Activated T-cell treated with anti-CD3 and anti-CD28 coated beads, Interleukin-2, amount 50 U/mL, for 72 hours (primary cell): ENCODE measurements around the gene WDR74. TPM values are rescaled to one million over a fixed set of nuclear protein-coding genes. Genes with fewer than 3 reads are reported as not detected.

Source experiments
- ATAC-seq, 2 donors: fragments of 150-1000 bp; cut with Tn5 transposase; replicated peaks in 1 of 2; 2 replicates each; pipeline ENCODE4 v1.10.0; 2021; ENCODE audit warnings: moderate library complexity in 2 of 2, mild to moderate bottlenecking in 1 of 2
- DNase-seq, 2 donors: peaks; one replicate each; pipeline ENCODE4 v3.0.0; 2021 to 2022; ENCODE audit warnings: mixed read lengths in 1 of 2
- H3K27ac Mint-ChIP-seq: one replicate; pipeline ENCODE4 v1.8.0; 2022; ENCODE audit warnings: mild to moderate bottlenecking, moderate library complexity, mixed read lengths
- H3K27me3 Mint-ChIP-seq: one replicate; pipeline ENCODE4 v1.8.0; 2022; ENCODE audit warnings: low read depth, mixed read lengths
- H3K36me3 Mint-ChIP-seq, 2 donors: one replicate each; pipeline ENCODE4 v1.8.0; 2022; ENCODE audit warnings: mixed read lengths in 2 of 2, mild to moderate bottlenecking in 1 of 2; ENCODE audit not compliant: insufficient read depth in 2 of 2
- H3K4me1 Mint-ChIP-seq: one replicate; pipeline ENCODE4 v1.8.0; 2022; ENCODE audit warnings: low read depth, mixed read lengths
- H3K4me3 Mint-ChIP-seq, 2 donors: one replicate each; pipeline ENCODE4 v1.8.0; 2022; ENCODE audit warnings: mild to moderate bottlenecking in 2 of 2, mixed read lengths in 2 of 2, moderate library complexity in 2 of 2
- H3K9me3 Mint-ChIP-seq, 2 donors: one replicate each; pipeline ENCODE4 v1.8.0; 2022; ENCODE audit warnings: mixed read lengths in 2 of 2
- total RNA-seq, 2 donors: library from RNA; stranded (reverse); gene quantifications; one replicate each; pipeline ENCODE4 v1.2.3, GENCODE V29; 2022

Gene WDR74
- 100 to 1,000 TPM; 101 to 104 TPM for total RNA-seq

- no peaks in the 10 kb centered on the region for H3K27me3 Mint-ChIP-seq
Measured at GRCh38 chr11:62839050-62839945, at the start of gene WDR74. WDR74 (minus strand) TSS chr11:62839590; CDS start chr11:62839570, 20 bp downstream.

GRCh38 chr11:62889126-62889483 is 49.7 kb upstream of the WDR74 start:
- Mint-ChIP-seq H3K27ac (peak overlapping the region; percentile 33), H3K36me3 (peaks cover 20 to 41% of the 10 kb centered on the region in 2 donors), H3K27me3 (no peaks in the 10 kb centered on the region), H3K4me3 (no peak overlapping the region), H3K4me1 (peaks cover 78% of the 10 kb centered on the region), H3K9me3 (no peaks in the 10 kb centered on the region)
- no peak for DNase-seq
- no peak for ATAC-seq

More at GRCh38 chr11:62839050-62839945, at the start of gene WDR74:
- H3K36me3 Mint-ChIP-seq, result peaks cover 10 to 15% of the 10 kb centered on the region in 2 donors
- no peaks in the 10 kb centered on the region for H3K9me3 Mint-ChIP-seq
- no peak within 1 kb of the TSS for H3K27ac Mint-ChIP-seq
- no peak within 1 kb of the TSS for H3K4me3 Mint-ChIP-seq
- DNase-seq (peak; percentile 89 to 90), ATAC-seq (peak; percentile 28 to 33)
- H3K4me1 Mint-ChIP-seq, result peaks cover 49% of the 10 kb centered on the region

GRCh38 chr11:62888406-62888805 is 49.0 kb upstream of the WDR74 start:
- peak overlapping the region; percentile 73 for H3K27ac Mint-ChIP-seq
- DNase-seq (no peak), ATAC-seq (no peak)
- H3K36me3 Mint-ChIP-seq, result peaks cover 27 to 48% of the 10 kb centered on the region in 2 donors
- peaks cover 85% of the 10 kb centered on the region for H3K4me1 Mint-ChIP-seq
- H3K9me3 Mint-ChIP-seq, result no peaks in the 10 kb centered on the region
- H3K27me3 Mint-ChIP-seq, result no peaks in the 10 kb centered on the region
- H3K4me3 Mint-ChIP-seq, result no peak overlapping the region

GRCh38 chr11:62885137-62885750 is 45.9 kb upstream of the WDR74 start:
- Mint-ChIP-seq H3K4me1 (peaks cover 81% of the 10 kb centered on the region), H3K27ac (peak overlapping the region; percentile 83), H3K27me3 (no peaks in the 10 kb centered on the region), H3K9me3 (no peaks in the 10 kb centered on the region), H3K36me3 (peaks cover 42 to 72% of the 10 kb centered on the region in 2 donors), H3K4me3 (peak overlapping the region; percentile 77 to 98)
- ATAC-seq (no peak), DNase-seq (no peak)

- DNase-seq (no peak), ATAC-seq (no peak)
- H3K9me3 Mint-ChIP-seq, result no peaks in the 10 kb centered on the region
- H3K27ac Mint-ChIP-seq, result peak overlapping the region; percentile 99
- H3K4me1 Mint-ChIP-seq, result peaks cover 76% of the 10 kb centered on the region
- no peaks in the 10 kb centered on the region for H3K27me3 Mint-ChIP-seq
- H3K36me3 Mint-ChIP-seq, result peaks cover 37 to 65% of the 10 kb centered on the region in 2 donors
- H3K4me3 Mint-ChIP-seq, result peak overlapping the region; percentile 98 to 99
Measured at GRCh38 chr11:62883673-62884072, 44.3 kb upstream of the WDR74 start.

GRCh38 chr11:62882788-62883501 is 43.6 kb upstream of the WDR74 start:
- peaks cover 36 to 60% of the 10 kb centered on the region in 2 donors for H3K36me3 Mint-ChIP-seq
- no peaks in the 10 kb centered on the region for H3K9me3 Mint-ChIP-seq
- no peak for ATAC-seq
- no peak for DNase-seq
- peak overlapping the region; percentile 99 for H3K27ac Mint-ChIP-seq
- peak overlapping the region; percentile 98 to 99 for H3K4me3 Mint-ChIP-seq
- H3K27me3 Mint-ChIP-seq, result no peaks in the 10 kb centered on the region
- H3K4me1 Mint-ChIP-seq, result peaks cover 68% of the 10 kb centered on the region

- H3K27ac Mint-ChIP-seq, result peak overlapping the region; percentile 99
- H3K4me3 Mint-ChIP-seq, result peak overlapping the region; percentile 98 to 99
- peaks cover 63% of the 10 kb centered on the region for H3K4me1 Mint-ChIP-seq
- H3K9me3 Mint-ChIP-seq, result no peaks in the 10 kb centered on the region
- peaks cover 38 to 57% of the 10 kb centered on the region in 2 donors for H3K36me3 Mint-ChIP-seq
- ATAC-seq (no peak), DNase-seq (no peak)
- no peaks in the 10 kb centered on the region for H3K27me3 Mint-ChIP-seq
Measured at GRCh38 chr11:62882431-62882749, 43.0 kb upstream of the WDR74 start.

- peak overlapping the region; percentile 98 to 99 for H3K4me3 Mint-ChIP-seq
- ATAC-seq (peak; percentile 70 to 71), DNase-seq (peak; percentile 94 to 97)
- H3K9me3 Mint-ChIP-seq, result no peaks in the 10 kb centered on the region
- H3K4me1 Mint-ChIP-seq, result peaks cover 57% of the 10 kb centered on the region
- H3K27ac Mint-ChIP-seq, result peak overlapping the region; percentile 99
- H3K36me3 Mint-ChIP-seq, result peaks cover 38 to 53% of the 10 kb centered on the region in 2 donors
- no peaks in the 10 kb centered on the region for H3K27me3 Mint-ChIP-seq
Measured at GRCh38 chr11:62881579-62882430, 42.4 kb upstream of the WDR74 start.

GRCh38 chr11:62880803-62881578 is 41.6 kb upstream of the WDR74 start, which contains the start of gene SLC3A2:
SLC3A2 (plus strand) TSS chr11:62880896; CDS start chr11:62881024, 128 bp downstream.
- H3K36me3 Mint-ChIP-seq, result peaks cover 38 to 51% of the 10 kb centered on the region in 2 donors
- peak within 1 kb of the TSS; percentile 99 for H3K27ac Mint-ChIP-seq
- H3K4me3 Mint-ChIP-seq, result peak within 1 kb of the TSS; percentile 98 to 99
- no peaks in the 10 kb centered on the region for H3K27me3 Mint-ChIP-seq
- no peaks in the 10 kb centered on the region for H3K9me3 Mint-ChIP-seq
- peak; percentile 80 to 84 for ATAC-seq
- DNase-seq, result peak; percentile 89 to 92
- peaks cover 49% of the 10 kb centered on the region for H3K4me1 Mint-ChIP-seq

- DNase-seq (peak; percentile 57 to 59), ATAC-seq (peak; percentile 14 to 35)
- peaks cover 42% of the 10 kb centered on the region for H3K4me1 Mint-ChIP-seq
- H3K27ac Mint-ChIP-seq, result peak overlapping the region; percentile 99
- peaks cover 32 to 46% of the 10 kb centered on the region in 2 donors for H3K36me3 Mint-ChIP-seq
- H3K27me3 Mint-ChIP-seq, result no peaks in the 10 kb centered on the region
- H3K9me3 Mint-ChIP-seq, result no peaks in the 10 kb centered on the region
- peak overlapping the region; percentile 98 to 99 for H3K4me3 Mint-ChIP-seq
Measured at GRCh38 chr11:62880231-62880802, 40.9 kb upstream of the WDR74 start.

GRCh38 chr11:62879235-62879978 is 40.0 kb upstream of the WDR74 start:
- ATAC-seq, result no peak
- Mint-ChIP-seq H3K4me1 (peaks cover 34% of the 10 kb centered on the region), H3K27me3 (no peaks in the 10 kb centered on the region), H3K27ac (peak overlapping the region; percentile 99), H3K9me3 (no peaks in the 10 kb centered on the region), H3K36me3 (peaks cover 27 to 40% of the 10 kb centered on the region in 2 donors), H3K4me3 (peak overlapping the region; percentile 98 to 99)
- no peak for DNase-seq
